GM21526 (cell line): ENCODE results near the gene ALPK3.
"Not testable (repeated sequence)": the region's sequence is repeated elsewhere in the genome, so short reads cannot be mapped to it uniquely, and the experiment has no call there.

Source experiments
- ATAC-seq: cut with Tn5 transposase; IDR thresholded peaks from one replicate; pipeline ENCODE4 v1.9.1; 2021; ENCODE audit warnings: moderate library complexity; ENCODE audit not compliant: unreplicated experiment, low FRiP score

Gene ALPK3

DNA sequence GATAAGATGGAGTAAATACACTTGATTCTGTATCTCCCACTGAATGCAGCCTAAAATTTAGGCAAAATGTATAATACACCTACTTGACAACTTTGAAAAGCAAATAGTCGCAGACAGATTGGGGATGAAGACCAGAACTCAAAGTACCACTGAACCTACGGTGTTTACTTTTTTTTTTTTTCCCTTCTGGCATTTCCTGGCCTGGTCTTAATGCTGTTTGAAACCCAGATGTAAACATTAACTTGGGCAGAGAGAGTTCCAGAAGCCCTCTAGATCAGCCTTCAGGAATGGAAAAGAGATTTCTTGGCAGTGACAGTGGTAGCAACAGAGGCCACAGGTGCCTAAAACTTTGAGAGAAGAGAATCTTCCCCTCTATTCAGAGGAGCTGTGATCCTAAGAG, 27.8 kb downstream of the ALPK3 start:
- ATAC-seq, result no peak

DNA sequence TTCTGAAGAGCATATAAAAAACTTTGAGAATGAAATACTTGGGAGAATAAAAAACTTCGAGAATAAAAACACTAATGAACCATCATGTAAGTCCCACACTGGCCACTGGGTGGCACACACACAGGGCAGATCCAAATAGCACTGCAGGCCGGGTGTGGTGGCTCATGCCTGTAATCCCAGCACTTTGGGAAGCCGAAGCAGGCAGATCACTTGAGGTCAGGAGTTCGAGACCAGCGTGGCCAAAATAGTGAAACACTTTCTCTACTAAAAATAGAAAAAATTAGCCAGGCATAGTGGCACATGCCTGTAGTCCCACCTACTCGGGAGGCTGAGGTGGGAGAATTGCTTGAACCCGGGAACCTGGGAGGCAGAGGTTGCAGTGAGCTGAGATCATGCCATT, 28.5 kb downstream of the ALPK3 start:
- not testable (repeated sequence) for ATAC-seq

DNA sequence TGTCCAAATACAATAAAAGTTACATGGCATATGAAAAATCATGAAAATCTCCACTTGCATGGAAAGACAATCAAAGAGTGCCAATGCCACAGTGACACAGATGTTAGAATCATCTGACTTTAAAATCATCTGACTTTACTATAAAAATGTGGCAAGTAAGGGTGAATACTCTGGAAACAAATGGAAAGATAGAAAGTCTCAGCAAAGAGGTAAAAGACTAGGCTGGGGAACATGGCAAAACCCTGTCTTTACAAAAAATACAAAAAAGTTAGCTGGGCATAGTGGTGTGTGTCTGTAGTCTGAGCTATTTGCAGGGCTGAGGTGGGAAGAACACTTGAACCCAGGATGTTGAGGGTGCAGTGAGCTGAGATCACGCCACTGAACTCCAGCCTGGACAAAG, 29.1 kb downstream of the ALPK3 start:
- ATAC-seq, result no peak

DNA sequence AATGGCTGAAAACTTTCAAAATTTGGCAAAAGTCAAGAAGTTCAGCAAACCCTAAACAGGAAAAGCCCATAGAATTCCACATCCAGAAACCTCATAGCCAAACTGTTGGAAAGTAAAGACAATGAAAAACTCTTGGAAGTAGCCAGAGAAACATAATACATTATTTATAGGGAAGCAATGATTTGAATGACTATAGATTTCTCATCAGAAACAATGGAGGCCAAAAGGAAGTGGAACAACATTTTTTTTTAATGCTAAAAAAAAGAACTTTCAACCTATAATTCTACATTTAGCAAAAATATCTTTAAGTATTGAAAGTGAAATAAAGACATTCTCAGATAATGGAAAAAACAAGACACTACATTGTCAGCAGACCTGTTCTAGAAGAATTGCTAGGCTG, 30.2 kb downstream of the ALPK3 start:
- no peak for ATAC-seq

DNA sequence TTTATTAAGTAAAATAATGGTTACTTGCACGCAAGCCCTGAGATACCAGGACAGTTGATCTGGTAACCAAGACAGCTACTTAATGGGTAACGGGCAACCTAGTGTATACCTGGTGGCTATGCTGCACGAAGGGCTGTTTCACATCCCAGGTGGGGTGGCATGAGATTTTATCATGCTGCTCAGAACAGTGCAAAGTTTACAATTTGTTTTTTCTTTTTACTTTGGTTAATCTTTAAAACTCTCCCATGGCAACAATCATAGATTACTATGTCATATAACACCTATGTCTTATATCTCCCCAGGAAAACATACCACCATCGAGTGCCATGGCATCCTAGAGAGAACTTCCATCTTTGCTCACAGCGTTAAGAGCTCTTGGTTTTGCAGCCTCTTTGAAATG, 35.1 kb downstream of the ALPK3 start:
- no peak for ATAC-seq

DNA sequence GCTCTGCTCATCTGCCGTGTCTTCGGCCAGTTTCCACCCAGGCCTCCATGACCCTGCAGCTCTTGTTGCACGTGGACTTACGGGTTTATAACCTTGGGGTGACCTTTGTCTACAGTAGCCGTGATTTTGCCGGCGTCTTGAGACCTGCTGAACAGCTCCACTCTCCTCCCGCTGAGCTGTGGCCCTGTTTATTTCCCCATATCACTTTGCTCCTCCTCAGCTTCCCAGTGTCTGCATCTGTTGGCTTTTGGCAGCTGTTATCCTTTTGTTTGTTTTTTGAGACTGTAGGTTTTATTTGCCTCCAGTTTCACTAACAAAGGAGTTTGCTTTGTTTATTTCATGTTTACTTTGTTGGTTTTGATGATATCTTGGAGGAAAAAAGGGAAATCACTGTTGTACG, 38.0 kb downstream of the ALPK3 start:
- ATAC-seq, result no peak

DNA sequence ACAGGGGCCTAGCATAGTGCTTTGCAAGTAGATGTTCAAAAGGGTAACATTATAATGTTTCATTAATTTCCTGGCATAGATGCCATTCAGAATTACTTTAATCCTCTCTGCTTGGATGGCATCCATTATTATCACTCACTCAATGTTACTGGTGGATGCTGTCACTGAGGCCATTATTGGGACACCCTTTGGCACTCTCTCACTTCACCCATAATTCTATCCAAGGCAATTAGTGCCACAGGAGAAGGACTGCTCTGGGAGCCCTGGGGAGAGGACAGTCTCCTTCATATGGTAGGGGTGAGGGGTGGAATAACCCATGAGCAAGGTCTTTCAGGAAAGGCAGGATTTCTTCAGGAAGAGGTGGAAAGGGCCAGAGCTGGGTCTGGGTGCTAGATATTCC, 38.6 kb downstream of the ALPK3 start:
- ATAC-seq, result no peak

DNA sequence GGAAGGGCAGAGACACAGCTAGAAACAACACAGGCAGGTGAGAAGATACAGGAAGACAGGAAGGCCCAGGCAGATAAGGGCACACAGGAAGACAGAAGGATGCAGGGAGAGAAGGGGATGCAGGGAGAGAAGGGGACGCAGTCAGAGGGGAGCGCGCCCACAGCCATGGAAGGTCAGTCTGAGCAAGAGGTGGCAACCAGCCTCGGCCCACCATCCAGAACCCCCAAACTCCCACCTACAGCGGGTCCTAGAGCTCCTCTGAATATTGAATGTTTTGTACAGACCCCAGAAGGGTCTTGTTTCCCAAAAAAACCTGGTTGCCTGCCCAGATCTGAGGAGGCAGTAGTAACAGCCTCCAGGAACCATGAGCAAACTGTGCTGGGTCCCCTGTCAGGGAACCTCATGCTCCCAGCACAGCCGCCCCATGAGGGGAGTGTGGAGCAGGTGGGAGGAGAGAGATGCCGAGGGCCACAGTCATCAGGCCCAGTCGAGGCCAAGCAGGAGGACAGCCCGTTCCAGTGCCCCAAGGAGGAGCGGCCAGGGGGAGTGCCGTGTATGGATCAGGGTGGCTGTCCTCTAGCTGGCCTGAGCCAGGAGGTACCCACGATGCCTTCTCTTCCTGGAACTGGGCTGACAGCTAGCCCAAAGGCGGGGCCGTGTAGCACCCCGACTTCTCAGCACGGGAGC, 39.7 kb downstream of the ALPK3 start:
- no peak for ATAC-seq

DNA sequence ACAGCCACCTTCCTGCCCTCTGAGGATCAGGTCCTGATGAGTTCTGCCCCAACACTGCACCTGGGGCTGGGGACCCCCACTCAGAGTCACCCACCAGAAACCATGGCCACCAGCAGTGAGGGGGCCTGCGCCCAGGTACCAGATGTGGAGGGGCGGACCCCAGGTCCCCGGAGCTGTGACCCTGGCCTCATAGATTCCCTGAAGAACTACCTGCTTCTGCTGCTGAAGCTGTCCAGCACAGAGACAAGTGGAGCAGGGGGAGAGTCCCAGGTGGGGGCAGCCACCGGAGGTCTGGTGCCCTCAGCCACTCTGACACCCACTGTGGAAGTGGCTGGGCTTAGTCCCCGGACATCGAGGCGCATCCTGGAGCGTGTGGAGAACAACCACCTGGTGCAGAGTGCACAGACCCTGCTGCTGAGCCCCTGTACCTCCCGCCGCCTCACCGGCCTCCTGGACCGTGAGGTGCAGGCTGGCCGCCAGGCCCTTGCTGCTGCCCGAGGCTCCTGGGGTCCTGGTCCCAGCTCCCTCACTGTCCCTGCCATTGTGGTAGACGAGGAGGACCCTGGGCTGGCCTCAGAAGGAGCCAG, 40.4 kb downstream of the ALPK3 start:
- no peak for ATAC-seq

DNA sequence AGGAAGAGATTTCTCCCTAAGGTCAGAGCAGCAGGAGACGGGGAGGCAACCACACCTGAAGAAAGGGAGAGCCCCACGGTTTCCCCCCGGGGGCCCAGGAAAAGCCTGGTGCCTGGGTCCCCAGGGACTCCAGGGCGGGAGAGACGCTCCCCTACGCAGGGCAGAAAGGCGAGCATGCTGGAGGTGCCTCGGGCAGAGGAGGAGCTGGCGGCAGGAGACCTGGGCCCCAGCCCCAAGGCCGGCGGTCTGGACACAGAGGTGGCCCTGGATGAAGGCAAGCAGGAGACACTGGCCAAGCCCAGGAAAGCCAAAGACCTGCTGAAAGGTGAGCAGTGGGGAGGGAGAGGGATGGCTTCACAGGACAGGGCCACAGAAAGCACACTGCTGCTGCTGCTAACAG, 41.1 kb downstream of the ALPK3 start:
- ATAC-seq, result no peak

DNA sequence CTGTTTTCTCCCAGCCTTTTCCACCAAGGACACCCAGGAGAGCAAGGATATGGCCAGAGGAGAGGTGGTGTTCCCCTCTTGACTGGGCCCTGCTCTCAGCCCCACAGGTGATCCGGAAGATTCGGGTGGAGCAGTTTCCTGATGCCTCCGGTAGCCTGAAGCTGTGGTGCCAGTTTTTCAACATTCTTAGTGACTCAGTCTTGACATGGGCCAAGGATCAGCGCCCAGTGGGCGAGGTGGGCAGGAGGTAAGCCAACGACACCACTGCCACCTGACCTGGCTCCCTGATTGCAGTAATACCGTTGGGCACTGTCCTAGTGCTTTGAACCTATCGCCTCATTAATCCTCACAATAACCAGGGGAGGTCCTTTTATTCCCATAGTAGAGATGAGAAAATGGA, 42.0 kb downstream of the ALPK3 start:
- no peak for ATAC-seq

DNA sequence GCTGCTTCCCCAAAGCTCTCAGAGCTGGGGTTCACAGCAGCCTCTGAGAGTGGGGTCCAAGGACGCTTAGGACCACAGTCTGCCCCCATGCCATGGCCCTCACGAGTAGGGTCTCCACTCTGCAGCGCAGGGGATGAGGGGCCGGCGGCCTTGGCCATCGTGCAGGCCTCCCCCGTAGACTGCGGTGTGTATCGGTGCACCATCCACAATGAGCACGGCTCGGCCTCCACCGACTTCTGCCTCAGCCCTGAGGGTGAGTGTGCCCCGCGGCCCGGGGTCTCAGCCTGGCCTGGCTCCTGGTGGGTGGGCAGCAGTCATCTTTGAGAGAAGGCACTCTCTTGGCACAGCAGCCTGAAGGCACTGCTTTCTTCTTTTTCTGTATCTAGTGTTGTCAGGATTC, 42.5 kb downstream of the ALPK3 start:
- no peak for ATAC-seq

DNA sequence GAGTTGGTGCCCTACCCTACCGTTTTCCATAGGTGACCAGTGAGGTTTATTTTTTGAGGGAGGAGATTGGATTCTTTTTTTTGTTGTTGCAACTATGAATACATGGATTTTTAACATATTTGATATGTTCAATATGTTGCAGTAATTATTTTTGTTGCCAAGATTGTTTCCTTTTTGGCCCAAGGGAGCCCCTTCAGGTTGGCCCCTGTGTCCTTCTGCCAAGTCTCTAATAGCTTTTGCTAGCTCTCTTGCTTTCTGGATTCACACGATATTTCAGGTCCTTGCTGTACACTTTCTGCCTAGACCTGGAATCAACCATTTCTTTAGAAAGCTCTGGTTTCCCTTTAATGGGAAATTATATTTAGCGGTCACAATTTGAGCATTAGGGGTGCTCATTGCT, 44.6 kb downstream of the ALPK3 start:
- ATAC-seq, result no peak

DNA sequence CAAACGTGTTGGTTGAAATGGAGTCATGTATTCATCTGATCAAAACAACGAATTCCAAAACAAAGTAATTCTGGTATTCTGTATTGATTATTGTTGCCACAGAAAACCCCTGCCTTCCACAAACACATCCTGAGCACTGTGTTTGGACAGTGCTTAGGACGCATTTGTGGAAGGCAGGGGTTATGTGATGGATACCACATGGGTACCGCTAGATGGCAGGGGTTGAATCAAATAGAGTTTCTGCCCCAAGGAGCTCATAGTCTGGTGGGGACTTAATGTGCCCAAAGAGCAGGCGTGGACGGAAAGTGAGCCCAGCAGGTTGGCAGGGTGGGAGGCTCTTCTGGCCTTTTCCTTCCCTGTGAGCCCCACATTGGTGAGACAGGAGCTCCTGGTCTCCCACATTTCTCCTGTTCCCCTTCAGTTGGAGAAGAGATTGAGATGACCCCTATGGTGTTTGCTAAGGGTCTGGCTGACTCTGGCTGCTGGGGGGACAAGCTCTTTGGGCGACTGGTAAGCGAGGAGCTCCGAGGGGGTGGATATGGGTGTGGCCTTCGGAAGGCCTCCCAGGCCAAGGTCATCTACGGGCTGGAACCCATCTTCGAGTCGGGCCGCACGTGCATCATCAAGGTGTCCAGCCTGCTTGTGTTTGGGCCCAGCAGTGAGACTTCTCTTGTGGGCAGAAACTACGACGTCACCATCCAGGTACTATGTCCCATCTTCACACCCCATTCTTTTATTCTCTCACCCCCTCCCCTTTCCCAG, 45.2 kb downstream of the ALPK3 start:
- no peak for ATAC-seq

DNA sequence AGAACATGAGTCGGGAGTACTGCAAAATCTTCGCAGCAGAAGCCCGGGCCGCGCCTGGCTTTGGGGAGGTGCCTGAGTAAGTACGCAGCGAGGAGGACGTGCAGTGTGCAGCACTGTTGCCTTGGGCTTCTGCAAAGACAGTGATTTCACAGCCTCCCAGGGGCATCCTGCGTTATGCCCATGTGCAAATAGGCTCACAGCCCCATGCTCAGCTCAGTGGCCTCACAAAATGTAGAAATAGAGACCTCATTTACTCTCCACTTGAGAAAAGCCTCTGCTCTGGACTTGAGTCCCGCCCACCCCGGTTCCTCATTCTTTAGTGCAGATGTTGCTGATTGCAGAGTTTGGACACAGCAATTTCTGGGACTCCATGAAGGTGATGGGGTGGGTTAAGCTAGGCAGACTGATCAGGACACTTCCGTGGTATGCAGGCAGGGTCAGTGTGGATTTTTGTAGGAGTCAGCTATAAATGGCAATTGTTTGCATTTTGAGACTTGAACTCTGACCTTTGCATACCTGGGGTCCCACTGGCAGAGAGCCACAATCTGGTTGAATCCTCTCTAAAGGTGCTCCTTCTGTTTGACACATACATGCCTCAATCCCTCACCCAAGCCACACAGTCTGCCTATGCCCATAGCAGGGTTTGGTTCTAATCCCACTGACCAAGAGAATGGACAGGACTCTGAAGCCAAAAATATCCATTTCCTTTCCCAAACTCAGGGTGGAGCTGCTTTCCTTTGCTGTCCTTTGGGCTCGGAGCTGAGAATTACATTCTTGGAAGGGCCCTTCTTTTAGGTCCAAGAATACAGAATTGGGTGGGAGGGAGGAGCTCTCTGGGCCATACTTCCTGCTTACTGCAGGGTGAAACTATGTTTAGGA, 46.6 kb downstream of the ALPK3 start:
- no peak for ATAC-seq

DNA sequence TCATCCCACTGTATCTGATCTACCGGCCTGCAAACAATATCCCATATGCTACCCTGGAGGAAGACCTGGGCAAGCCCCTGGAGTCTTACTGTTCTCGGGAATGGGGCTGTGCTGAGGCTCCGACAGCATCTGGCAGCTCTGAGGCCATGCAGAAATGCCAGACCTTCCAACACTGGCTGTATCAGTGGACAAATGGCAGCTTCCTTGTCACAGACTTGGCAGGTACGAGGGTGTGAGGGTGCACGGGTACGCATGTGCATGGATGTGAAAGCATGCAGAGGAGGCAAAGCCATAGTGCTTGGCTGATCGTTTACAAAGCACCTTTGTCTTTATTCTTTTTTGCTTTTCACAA, 47.3 kb downstream of the ALPK3 start:
- no peak for ATAC-seq

DNA sequence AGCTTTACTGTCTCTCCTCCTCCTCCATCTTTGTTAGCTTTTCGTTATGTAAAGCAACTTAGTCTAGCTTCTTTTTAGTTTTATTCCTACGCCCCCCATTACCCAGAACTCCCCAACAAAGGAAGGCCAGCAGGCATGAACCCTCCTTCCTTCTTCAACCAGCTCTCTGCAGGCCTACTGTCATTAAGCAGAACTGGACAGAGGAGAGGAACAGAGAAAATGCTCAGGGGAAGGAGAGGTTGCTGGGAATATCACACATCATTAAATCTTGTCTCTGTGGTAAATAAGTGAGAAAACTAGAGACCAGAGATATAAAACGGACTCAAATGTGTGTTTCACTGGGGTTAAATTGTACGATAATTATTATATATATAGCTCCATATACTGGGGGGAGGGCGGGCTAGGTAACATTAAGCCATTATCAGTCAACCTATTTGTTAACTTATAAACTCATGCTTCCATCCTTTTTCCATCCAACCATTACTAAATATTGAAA, 48.0 kb downstream of the ALPK3 start:
- no peak for ATAC-seq

DNA sequence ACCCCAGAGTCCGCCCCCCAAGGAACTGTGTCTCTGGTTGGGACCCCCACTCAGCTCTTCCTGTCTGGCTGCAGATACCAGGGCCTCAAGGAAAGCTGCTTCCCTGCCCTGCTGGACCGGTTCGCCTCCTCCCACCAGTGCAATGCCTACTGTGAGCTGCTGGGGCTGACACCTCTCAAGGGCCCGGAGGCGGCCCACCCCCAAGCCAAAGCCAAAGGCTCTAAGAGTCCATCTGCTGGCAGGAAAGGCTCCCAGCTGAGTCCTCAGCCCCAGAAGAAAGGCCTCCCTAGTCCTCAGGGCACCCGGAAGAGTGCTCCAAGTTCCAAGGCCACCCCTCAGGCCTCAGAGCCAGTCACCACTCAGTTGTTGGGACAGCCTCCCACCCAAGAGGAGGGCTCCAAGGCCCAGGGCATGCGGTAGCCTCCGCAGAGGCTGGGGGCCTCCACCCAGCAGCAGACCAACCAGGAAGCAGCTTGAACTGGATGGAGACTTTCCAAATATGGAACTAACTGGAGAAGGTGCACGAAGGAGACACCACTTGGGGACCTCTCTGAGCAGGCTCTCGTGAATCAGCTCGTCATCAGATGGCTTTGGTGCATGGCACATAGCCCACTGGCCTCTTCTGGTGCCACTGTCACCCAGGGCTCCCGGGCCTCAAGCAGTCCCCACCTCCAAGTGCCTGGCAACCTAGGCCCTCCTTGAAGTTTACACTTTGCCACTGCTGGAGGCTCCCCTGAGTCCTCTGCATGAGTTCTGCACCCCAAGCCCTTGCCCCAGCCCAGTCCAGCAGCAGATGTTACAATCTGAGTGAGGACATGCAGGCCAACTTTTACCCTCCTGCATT, 51.1 kb downstream of the ALPK3 start:
- ATAC-seq, result no peak

DNA sequence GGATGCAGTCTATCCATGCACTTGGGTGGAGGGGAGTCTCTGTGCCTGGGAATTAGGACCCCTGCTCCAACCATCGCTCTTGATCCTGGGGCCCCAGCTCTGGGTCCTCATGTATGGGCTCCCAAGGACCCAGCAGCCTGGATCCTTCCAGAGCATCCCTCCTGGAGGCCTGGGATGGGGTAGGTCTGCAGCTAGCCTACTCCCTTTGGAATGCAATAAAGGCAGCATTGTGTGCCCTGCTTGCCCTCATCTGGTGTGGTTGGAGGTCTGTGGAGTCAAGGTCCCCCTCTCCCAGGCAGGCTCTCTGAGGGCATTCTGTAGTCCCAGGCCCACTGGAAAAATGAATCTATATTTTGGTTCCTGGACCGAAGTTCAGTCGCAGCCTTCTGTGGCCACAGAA, 52.4 kb downstream of the ALPK3 start:
- ATAC-seq, result no peak

DNA sequence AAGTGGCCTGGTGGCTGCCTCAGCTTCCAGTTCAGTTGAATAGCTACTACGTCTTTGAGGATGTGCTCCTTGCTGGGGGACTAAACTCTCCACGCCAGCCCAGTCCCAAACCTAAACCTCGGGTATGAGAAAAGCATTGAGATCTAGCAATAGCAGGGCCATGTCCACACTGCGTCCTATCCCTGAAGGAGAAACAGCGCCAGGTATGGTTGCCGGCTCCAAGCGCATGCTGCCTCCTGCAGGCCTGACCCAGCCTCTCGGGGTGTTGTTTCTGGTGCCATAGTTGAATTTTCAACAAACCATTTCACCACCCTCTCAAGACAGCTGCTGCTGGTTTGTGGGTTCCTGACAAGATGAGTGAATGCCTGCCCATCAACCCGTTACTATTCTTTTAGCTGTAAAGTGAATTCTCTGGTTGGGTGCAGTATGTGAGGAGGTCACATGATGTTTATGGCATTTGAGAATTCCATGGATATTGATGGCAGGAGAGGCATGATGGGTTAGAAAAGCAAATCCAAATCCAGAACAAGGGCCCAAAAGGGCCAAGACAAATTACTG, 54.4 kb downstream of the ALPK3 start:
- no peak for ATAC-seq
